Activated CD4-positive, alpha-beta T cell treated with anti-CD3 and anti-CD28 coated beads for 1 hour (primary cell): Measurements from ENCODE around the gene TTC16.

Experiments
- DNase-seq: peaks from one replicate; pipeline ENCODE4 v3.0.0-alpha.2; 2020

Gene TTC16

DNA sequence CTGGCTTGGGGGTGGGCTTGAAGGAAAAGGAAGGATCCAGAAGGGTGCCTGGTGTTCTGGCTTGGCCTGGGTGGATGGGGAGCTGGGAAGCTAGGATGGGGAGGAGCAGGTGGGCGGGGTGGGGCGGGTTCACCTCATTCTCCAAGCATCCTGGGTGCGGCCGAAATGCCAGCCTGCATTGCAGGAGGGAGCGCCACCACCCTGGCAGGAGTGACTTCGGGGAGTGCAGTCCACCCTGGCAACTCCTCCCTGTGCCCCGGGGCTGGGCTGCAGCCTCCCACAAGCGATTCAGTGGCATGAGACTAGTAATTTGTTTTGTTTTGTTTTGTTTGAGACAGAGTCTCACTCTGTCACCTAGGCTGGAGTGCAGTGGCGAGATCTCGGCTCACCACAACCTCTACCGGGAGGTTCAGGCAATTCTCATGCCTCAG is 5.5 kb downstream of the TTC16 start:
- DNase-seq, result no peak

DNA sequence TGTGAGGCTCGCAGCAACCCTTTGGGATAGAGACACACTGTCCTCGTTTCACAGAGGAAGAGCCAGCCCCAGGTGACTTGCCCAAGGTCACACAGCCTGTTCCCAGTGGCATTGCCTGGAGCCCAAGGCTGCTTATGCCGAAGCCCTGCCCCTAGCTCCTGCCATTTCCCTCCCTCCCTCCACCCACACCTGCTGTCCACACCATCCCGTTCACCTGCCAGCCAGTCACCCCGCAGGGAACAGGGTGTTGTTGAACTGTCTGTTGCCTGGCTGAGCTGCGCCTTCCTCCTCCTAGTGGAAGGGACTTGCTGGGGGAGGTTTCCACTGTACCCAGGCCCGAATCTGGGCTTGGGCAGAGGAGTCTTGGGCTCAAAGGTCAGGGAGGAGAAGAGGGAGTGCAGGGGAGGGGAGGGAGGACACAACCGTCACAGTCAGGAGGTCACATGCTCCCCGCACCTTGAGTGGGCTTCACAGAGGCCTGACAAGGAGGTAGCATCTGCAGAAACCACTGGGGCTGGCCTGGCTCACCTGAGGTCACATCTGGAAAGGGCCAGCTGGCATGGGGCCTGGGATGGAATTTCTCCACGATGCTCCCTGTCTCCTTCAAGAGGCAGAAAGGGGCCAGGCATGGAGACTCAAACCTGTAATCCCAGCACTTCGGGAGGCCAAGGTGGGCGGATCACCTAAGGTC is 6.3 kb downstream of the TTC16 start:
- DNase-seq, result no peak

DNA sequence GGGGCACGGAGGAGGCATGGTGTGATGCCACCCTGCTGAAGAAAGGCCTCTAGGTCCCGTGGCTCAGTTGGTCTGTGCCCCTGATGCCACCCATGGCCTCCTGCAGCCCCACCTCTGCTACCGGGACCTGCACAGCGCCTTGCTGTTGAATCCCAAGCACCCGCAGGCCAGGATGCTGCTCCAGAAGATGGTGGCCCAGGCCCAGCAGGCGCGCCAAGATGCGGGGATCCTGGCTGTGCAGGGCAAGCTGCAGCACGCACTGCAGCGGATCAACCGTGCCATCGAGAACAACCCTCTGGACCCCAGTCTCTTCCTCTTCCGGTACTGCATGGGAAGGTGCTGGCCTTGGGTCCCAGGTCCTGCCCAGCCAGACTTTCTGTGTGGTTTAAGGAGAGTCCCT is 7.1 kb downstream of the TTC16 start:
- DNase-seq, result no peak

DNA sequence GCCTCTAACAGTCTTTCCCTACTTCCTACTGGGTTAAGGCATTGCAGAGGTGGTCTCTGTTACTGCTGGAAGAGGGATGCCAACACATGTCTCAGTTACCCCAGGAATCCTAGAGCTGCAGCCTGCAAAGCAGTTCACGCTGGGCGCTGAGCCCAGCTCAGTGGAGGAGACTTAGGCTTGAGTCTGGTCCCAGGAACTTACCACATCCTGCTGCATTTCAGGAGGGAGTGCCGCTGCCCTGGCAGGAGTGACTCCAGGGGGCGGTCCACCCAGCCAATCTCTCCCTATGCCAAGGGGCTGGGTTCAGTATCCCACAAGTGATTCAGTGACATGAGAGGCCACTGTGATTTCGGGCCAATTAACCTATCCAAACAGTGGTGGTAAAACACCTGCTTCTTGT is 7.6 kb downstream of the TTC16 start:
- no peak for DNase-seq

DNA sequence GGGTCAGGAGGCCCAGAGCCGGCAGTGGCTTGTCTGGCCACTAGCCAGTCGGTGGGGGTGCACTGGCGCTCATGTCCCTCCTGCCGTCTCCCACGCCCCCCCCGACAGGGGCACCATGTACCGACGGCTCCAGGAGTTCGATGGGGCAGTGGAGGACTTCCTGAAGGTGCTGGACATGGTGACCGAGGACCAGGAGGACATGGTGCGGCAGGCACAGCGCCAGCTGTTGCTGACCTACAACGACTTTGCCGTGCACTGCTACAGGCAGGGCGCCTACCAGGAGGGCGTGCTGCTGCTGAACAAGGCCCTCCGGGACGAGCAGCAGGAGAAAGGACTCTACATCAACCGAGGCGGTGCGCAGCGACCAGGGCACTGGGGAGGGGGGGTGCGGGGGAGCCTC is 8.1 kb downstream of the TTC16 start:
- DNase-seq, result no peak

DNA sequence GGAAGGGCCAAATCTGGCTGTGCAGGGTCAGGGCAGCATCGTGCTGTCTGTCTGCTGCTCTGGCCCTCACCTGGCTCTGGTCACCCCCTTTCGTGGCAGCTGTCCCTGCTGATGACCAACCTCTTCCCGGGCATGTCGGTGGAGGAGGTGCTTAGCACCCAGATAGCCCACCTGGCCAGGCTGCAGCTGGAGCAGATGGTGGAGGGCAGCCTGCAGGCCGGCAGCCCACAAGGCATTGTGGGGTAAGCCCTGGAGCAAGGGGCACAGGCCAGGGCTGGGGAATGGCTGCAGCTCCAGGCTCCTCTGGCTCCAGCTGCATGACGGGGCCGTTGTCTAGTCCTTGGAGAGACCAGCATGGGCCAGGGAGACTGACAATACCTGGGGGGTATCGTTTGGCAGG is 11.0 kb downstream of the TTC16 start:
- no peak for DNase-seq

DNA sequence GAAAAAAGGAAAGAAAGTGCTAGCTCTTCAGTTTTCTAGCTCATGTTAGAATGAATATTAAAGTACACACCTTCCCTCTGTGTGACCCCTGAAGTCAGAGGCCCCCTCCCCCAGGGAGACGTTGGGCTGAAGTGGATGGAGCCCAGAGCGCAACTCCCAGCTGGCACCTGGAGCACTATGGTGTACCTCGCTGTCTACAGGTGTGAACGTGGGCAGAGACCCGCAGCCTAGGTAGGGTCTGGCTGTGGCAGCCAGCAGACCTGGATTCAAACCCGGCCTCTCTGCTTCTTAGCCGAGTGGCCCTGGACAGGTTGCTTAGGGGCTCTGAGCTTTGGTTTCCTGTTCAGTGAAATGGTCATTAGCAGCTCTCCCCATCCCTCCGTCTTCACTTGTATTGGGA is 12.9 kb downstream of the TTC16 start:
- DNase-seq, result no peak

DNA sequence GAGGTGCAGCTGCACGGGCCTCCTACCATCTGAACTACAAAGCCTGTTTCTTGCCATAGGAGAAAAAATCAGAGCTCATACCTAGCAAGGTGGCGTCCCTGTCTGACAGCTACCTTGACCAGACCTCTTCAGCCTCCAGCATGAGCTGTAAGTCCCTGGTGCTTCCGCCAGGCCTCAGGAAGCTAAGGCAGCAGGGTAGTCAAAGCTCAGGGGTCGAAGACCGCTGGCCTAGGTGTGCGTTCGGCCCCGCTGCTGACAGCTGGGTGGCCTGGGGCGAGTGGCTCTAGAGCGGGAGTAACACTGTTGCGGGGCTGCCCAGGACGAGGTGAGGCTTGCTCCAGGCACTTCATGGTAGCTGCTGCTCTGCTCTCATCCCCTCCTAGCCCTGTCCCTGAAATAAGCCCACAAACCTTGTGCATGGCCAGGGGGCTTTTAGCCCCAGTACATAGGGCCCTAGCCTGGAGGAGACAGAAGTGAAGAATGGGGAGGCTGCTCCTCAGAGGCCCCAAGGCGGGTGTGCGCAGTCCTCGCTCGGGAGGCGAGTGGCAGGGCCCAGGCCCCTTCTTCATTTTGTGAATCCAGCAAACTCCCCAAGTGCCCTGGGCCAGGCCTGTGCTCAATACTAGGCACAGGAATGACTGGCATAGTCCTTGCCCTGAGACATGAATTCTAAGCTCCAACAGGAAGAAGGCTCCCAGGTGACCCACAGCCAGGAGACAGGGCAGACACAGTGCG is 13.8 kb downstream of the TTC16 start:
- DNase-seq, result no peak

DNA sequence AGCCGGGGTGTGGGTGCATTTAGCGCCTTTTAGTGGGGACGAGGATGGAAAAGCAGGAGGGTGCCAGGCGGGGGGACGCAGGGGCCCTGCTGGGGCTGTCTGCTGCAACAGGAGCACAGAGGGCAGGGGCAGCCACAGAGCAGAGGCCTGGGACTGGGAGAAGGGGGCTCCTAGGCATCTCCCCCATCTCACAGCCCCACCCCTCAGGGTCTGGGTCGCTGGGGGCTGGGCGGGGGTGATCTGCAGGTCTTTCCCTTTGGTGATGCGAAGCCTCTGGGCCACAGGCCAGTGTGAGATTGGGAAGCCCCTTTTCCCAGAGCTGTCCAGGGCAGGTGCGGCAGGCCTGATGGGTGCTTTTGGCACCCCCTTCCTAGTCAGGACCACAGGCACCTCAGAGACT is 14.4 kb downstream of the TTC16 start:
- DNase-seq, result no peak

DNA sequence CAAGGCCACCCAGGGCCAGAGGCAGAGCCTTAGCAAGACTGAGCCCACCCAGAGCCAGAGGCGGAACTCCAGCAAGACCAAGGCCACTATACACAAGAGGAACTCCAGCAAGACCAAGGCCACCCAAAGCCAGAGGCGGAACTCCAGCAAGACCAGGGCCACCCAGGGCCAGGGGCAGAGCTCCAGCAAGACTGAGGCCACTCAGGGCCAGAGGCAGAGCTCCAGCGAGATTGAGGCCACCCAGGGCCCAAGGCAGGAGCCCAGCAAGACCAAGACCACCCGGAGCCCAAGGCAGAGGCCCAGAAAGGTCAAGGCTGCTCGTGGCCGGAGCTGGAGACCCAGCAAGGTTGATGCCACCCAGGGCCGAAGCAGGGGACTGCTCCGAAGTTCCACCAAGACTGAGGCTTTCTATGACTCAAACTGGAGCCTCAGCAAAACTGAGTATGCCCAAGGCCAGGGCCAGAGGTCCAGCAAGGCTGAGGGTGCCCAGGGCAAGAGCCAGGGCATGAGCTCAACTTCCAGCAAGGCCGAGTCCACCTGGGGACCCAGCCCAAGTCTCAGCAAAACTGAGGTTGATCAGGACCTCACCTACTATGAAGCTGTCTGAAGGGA is 15.0 kb downstream of the TTC16 start:
- no peak for DNase-seq

DNA sequence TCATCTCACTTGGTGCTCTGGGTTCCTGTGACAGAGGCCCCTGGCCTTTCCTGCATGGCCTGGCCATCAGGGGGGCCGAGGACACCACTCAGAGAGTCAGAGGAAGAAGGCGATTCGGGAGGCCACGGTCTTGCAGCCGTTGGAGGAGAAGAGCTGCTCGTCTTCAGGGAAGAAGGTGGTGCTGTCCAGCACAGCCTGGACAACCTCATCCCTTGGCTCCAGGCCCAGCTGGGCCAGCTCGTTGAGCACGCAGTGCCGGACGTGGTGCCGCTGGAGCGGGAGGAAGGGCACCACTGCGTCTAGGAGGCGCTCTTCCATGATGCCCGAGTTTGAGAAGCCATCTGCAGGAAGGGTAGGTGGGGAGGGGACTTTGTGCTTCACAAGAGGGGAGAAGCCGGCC is 16.1 kb downstream of the TTC16 start:
- no peak for DNase-seq

DNA sequence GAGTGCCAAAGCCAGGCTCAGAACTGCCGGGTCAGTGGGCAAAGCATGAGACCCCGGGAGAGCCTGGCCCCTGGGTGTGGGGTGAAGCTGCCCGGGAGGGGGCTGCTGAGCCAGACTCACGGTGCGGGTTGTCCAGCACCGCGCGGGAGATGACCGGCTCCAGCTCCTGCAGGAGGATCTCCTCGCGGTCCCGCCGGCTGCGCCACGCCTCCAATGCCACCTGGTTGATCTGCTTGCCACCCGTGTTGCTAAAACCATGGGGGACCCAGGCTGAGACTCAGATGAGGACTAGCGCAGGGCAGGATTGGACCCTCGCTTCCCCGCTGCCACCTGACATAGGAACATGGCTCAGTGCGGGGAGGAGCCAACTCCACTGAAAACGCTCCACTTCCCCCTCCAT is 16.6 kb downstream of the TTC16 start:
- no peak for DNase-seq

DNA sequence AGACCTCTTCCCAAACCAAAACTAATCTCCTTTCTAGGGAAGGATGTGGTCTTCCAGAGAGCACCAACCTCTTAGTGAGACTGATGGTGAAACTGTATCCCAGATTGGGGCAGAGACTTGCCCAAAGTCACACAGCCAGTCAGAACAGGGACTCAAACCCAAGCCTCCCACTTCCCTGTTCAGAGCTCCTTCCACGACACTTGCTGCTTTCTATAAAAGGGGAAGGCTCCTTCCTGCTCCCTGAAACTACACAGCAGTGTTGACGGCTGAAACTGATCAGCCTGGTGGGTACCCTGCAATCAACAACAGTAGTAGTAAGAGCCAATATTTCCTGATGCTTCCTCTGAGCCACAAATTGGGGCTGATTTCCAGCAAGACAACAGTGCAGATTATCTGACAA is 17.7 kb downstream of the TTC16 start:
- no peak for DNase-seq

DNA sequence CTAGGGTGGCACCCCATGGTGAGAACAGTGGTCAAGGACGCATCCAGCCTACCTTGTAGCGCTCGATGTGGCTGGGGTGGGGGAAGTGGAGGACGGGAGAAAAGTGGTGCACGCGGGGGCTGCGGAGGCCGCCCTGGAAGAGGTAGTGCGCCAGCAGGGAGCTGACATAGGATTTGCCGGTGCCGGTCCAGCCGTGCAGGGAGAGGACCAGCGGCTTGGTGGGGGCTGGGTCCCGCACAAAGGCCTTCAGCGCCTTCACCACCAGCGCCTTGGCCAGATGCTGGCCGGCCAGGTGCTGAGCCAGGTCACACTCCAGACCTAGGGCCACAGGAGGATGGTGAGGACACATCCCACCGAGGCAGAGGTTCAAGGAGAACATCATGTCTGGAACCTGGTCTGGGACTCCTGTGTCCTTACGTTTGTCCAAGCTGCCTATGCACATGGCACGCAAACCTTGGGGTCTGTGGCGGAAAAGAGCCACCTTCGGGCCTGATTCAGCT is 18.4 kb downstream of the TTC16 start:
- DNase-seq, result no peak

DNA sequence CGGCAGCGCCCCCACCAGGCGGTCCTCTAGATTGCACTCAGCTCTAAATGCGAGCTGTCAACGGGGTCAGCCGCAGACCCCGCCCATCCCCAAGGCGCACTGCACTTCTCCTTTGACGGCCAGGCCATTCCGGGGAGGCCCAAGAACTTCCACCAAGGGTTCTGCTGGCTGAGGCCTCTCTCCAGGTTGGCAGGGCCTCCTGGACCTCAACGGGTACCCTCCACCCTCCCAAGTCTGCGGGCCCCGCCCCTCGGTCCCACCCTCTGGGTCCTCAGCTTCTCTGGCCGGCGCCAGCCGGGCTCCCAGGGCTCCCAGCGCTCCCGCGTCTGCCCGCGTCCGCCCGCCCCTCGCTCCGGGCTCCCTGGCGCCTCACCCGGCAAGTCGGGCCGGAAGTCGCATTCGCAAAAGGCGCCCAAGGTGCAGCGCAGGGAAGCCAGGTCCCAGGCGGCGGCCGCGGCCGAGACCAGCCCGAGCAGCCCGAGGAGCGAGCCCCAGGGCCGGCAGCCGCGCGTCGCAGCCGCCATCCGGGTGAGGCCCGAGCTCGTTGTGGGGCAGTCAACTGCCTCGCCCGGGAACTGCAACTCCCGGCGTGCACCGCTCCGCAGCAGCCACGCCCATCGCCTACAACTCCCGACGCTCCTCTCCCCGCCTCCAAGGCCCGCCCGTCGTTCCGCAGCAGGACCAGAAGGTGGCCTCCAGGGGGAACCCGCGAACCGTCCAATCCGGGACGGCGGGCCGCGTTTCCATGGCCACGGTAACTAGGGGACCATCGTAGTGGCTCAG is 19.1 kb downstream of the TTC16 start, which contains the start of gene TOR2A:
Gene TOR2A, minus strand, starts transcription at position 548 of the 783 bp plus-strand sequence. Its CDS starts 24 bp downstream, at position 524.
- peak; percentile 97 for DNase-seq

DNA sequence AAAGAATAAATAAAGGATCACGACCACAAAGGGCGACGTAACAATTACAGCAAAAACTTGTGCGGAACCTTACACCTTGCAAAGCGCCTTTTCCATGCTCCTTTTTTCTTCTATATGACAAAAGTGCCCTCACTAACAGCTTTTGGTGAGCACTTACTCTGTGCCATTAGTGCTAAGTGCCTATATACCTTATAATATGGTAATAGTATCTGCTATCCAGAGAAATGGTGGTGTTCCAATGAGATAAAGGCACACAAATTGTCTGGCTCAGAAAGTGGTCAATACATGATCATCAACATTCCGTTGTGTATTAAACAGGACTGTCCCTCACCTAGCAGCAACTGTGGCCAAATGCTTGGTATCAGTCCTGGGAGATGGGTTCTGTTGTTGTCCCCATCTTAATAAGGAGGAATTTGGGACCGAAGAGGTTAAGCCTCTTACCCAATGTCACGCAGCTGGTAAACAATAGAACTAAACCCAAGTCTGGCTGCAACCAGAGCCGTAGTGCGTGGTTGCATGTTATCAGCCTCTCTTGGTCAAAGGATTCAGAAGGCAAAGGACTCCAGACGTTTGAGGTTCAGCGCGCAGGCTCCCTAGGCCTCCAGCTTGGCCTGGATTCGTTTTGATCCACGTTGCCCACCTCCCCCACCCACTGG is 19.8 kb downstream of the TTC16 start:
- no peak for DNase-seq

DNA sequence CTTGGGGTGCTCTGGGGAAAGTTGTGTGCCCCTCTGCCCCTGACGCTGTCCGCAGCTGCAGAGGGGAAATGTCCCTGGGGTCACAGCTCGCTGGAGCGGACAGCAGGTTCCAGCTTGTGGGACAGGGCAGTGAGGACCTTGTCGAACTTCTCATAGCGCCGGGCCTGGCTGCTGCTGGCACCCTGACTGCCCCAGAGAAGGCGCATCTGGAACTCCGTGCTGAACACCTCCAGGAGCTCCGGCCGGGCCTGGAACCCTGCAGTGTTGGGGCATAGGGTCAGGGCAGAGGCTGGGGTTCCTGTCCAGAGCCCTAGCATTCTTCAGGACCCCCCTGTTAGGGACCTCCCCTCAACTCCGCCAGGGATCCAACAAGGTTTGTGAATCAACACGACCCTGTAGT is 22.8 kb downstream of the TTC16 start:
- DNase-seq, result no peak

DNA sequence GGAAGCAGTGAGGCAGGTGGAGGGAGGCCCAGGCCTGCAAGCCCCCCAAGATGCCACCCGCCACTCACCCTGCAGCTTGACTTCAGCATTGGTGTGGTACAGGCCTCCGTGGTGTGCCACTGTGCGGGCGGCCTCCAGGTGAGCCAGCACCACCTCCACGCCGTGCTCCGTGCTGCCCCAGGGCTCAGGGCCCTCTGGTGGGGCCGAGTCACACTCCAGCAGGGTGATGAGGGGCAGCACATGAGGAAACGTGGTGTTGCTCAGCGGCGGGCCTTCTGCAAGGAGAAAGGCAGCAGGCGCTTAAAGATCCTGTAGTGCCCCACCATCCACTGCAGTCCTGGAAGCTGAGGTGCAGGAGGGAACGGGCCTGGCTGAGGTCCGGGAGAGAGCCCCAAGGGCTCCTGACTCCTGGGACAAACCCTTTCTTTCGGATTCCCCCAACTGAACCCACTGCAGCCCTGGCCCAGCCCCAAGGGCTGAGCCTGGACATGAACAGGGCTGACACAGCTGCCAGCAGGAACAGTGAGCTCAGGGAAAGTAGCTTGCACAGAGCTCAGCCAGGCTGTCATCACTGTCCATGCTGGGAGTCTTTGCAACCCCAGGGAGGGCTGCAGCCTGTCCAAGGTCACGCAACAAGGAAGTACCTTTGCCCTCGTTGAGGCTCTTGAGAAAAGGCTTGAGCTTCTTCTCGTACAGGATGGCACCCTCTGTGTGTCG is 23.9 kb downstream of the TTC16 start:
- no peak for DNase-seq

DNA sequence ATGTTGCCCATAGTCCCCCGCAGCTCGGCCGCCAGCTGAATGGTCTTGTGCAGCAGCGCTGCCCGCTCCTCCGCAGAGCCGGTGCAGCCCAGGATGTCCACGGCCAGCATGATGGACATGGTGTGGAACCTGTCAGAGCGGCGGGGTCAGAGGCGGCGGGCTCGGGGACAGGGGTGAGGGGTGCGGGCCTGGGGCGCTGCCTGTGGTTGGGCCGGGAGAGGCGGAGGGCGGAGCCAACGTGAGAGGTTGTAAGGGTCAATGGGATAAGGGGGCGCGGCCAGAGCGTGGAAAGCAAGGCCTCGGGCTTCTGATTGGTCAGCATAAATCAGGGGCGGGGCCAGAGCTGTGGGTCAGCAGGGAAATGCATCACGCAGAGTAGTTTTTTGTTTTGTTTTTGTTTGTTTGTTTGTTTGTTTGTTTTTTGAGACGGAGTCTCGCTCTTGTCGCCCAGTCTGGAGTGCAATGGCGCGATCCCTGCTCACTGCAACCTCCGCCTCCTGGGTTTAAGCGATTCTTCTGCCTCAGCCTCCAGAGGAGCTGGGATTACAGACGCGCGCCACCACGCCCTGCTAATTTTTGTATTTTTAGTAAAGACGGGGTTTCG is 26.1 kb downstream of the TTC16 start:
- DNase-seq, result no peak

DNA sequence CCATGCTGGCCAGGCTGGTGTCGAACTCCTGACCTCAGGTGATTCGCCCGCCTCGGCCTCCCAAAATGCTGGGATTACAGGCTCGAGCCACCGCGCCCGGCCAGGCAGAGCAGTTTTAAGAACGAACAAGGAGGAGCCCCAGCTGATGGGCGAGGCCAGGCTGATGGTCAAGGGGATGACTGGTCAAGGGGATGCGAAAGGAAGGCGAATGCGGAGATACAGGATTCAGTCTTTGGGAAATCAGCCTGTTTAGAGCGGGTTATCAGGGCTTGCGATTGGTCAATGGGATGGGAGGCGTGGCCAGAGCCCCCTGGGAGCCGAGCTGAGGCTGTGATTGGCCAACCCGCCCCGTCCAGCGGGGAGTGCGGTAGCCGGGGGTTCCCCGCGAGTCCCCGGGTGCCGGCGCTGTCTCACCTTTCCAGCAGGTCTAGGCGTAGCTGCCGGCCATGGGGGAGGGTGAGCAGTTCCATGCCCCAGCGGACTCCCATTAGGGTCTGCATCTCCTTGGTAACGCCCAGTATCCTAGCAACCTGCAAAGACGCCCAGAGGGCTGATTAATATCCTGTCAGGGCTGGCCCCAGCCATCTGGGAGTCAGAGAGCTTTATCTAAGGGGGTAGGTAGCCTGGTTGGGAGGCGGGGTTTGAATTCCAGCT is 26.7 kb downstream of the TTC16 start:
- DNase-seq, result no peak
